SU-DHL-6 (cell line): ENCODE measurements around the gene PRTN3.

Source experiments
- EZH2phosphoT487 ChIP-seq: fragments of 200-600 bp; sonication (generic), shearing (Covaris generic); conservative IDR thresholded peaks from 2 replicates; pipeline ENCODE4 v1.6.1; 2018; ENCODE audit warnings: mild to moderate bottlenecking, antibody characterized with exemption, low read length, moderate library complexity, mixed read lengths
- TF ChIP-seq, protein P1 (sequence below): fragments of 200-600 bp; sonication (generic); IDR thresholded peaks from one replicate; pipeline ENCODE4 v1.5.1; 2017; ENCODE audit warnings: antibody characterized with exemption, mild to moderate bottlenecking, low read length, moderate library complexity; ENCODE audit not compliant: insufficient read depth, poor library complexity, severe bottlenecking

DNA sequence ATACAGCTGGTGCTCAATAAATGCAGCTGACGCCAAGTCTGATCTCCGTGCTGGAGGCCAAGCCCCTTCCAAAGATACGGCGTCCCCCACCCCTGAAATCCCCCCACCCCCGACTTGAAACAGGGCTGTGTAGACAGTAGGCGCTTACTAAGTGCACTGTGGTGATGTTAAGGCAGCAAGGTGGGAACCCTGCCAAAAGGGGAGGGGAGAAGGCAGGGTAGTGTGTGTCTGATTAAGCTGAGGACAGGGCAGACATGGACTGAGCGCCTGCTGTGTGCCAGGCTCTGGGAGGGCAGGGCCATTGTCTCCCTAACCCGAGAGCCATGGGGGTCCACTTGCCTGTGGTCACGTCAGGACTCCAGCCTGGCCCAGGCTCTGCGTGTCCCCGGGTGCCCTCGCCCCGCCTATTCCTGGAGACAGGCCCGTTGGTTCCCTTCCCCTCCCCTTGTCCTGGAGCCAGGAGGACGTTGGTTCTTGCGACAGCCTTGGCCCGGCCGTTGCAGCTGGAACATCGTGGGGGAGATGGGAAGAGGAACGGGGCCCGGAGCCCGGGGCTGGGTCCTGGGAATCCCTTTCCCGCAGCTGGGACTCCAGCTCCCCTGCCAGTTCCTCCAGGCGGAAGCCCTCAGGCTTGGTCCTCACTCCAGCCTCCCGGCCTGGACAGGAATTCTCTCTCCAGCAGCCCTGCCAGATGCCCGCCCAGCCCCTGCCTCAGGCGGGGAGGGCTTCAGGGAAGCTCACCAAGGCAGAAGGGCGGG is 9.6 kb downstream of the PRTN3 start:
- TF ChIP-seq, protein P1, sequence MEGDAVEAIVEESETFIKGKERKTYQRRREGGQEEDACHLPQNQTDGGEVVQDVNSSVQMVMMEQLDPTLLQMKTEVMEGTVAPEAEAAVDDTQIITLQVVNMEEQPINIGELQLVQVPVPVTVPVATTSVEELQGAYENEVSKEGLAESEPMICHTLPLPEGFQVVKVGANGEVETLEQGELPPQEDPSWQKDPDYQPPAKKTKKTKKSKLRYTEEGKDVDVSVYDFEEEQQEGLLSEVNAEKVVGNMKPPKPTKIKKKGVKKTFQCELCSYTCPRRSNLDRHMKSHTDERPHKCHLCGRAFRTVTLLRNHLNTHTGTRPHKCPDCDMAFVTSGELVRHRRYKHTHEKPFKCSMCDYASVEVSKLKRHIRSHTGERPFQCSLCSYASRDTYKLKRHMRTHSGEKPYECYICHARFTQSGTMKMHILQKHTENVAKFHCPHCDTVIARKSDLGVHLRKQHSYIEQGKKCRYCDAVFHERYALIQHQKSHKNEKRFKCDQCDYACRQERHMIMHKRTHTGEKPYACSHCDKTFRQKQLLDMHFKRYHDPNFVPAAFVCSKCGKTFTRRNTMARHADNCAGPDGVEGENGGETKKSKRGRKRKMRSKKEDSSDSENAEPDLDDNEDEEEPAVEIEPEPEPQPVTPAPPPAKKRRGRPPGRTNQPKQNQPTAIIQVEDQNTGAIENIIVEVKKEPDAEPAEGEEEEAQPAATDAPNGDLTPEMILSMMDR = no peak
- TF ChIP-seq EZH2phosphoT487 = no peak
